A549 (cell line): ENCODE results near the gene GPR18.

Experiments used
- SREBF2 ChIP-seq: fragments of 450-650 bp; IDR thresholded peaks from 2 replicates; pipeline ENCODE4 v1.6.1; 2014; ENCODE audit warnings: mild to moderate bottlenecking, moderate library complexity
- ZFP36 ChIP-seq: fragments of 450-650 bp; IDR thresholded peaks from 2 replicates; pipeline ENCODE4 v1.6.1; 2014; ENCODE audit warnings: borderline replicate concordance; ENCODE audit not compliant: partially characterized antibody

DNA sequence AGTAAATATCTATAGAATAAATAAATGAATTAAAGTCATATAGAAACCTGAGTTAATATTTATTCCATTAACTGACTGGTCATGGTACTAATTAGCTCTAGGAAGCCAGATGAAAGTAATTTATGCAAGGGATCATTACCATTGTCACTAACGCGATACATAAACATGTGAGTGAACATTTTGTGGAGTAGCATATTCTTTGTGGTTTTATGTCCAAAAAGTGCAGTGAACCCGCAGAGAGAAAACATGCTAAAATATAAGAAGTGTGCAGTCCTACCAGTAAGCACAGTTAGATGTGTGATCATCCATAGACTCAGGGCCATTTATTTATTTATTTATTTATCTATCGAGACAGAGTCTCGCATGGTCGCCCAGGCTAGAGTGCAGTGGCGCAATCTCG lies 47.4 kb upstream of the GPR18 start:
- TF ChIP-seq SREBF2, result no peak
- no peak for TF ChIP-seq ZFP36
